ENCODE measurements around the gene CBLL1. TPM values are rescaled to one million over a fixed set of nuclear protein-coding genes. Genes with fewer than 3 reads are reported as not detected.

CBLL1 gene
- polyA plus RNA-seq, 1 experiment: 12.2 TPM

GRCh38 chr7:107700570-107700969, 43.4 kb upstream of the CBLL1 start:
- Histone ChIP-seq H3K27me3 (ENCODE audit: control insufficient read depth, insufficient read depth, low read length) (no peaks in the 10 kb centered on the region), H3K36me3 (ENCODE audit: control insufficient read depth, insufficient read depth, low read length) (no peaks in the 10 kb centered on the region), H3K4me3 (ENCODE audit: low read depth, low read length) (no peak overlapping the region)
- DNase-seq (ENCODE audit: low read depth): no peak
- no peak for TF ChIP-seq CTCF (IDR thresholded peaks at IDR 0.05; ENCODE audit: insufficient read depth, low read depth, low read length)
- CTCF ChIA-PET: no interaction called here
- POLR2A ChIA-PET: no interaction called here

GRCh38 chr7:107701191-107701590, 42.8 kb upstream of the CBLL1 start:
- POLR2A ChIA-PET: no interaction called here
- TF ChIP-seq CTCF (IDR thresholded peaks at IDR 0.05; ENCODE audit: insufficient read depth, low read depth, low read length): no peak
- no peaks in the 10 kb centered on the region for H3K36me3 ChIP-seq (ENCODE audit: control insufficient read depth, insufficient read depth, low read length)

GRCh38 chr7:107703219-107703618, 40.7 kb upstream of the CBLL1 start:
- H3K27me3 ChIP-seq (ENCODE audit: control insufficient read depth, insufficient read depth, low read length): no peaks in the 10 kb centered on the region
- H3K36me3 ChIP-seq (ENCODE audit: control insufficient read depth, insufficient read depth, low read length): no peaks in the 10 kb centered on the region
- H3K4me3 ChIP-seq (ENCODE audit: low read depth, low read length): no peak overlapping the region
- ChIA-PET POLR2A (no interaction called here), CTCF (no interaction called here)
- TF ChIP-seq CTCF (IDR thresholded peaks at IDR 0.05; ENCODE audit: insufficient read depth, low read depth, low read length): no peak
- no peak for DNase-seq (ENCODE audit: low read depth)

More at GRCh38 chr7:107701191-107701590, 42.8 kb upstream of the CBLL1 start:
- CTCF ChIA-PET: interaction anchor here (0.6 kb wide), 1 partner anchor 554 kb away, joined by 3 read pairs; no protein-coding TSS in a partner anchor
- Histone ChIP-seq H3K4me3 (ENCODE audit: low read depth, low read length) (no peak overlapping the region), H3K27me3 (ENCODE audit: control insufficient read depth, insufficient read depth, low read length) (no peaks in the 10 kb centered on the region)
- no peak for DNase-seq (ENCODE audit: low read depth)

GRCh38 chr7:107703872-107704271, 40.1 kb upstream of the CBLL1 start:
- Histone ChIP-seq H3K36me3 (ENCODE audit: control insufficient read depth, insufficient read depth, low read length) (no peaks in the 10 kb centered on the region), H3K27me3 (ENCODE audit: control insufficient read depth, insufficient read depth, low read length) (no peaks in the 10 kb centered on the region), H3K4me3 (ENCODE audit: low read depth, low read length) (no peak overlapping the region)
- POLR2A ChIA-PET: no interaction called here
- CTCF ChIA-PET: no interaction called here
- DNase-seq (ENCODE audit: low read depth): no peak
- no peak for TF ChIP-seq CTCF (IDR thresholded peaks at IDR 0.05; ENCODE audit: insufficient read depth, low read depth, low read length)

- no peak for TF ChIP-seq CTCF (IDR thresholded peaks at IDR 0.05; ENCODE audit: insufficient read depth, low read depth, low read length)
- Histone ChIP-seq H3K36me3 (ENCODE audit: control insufficient read depth, insufficient read depth, low read length) (no peaks in the 10 kb centered on the region), H3K27me3 (ENCODE audit: control insufficient read depth, insufficient read depth, low read length) (no peaks in the 10 kb centered on the region), H3K4me3 (ENCODE audit: low read depth, low read length) (no peak overlapping the region)
- CTCF ChIA-PET: interaction anchor here (1.0 to 1.3 kb wide), 3 partner anchors 10 to 33 kb away, joined by 3 to 4 read pairs (median 4); no protein-coding TSS in a partner anchor
- no peak for DNase-seq (ENCODE audit: low read depth)
- POLR2A ChIA-PET: no interaction called here
Observed at GRCh38 chr7:107708956-107709355, 35.0 kb upstream of the CBLL1 start.
